ELF-1 (cell line): ENCODE measurements around the gene TSC22D1.

Source experiments
- DNase-seq: peaks from one replicate; pipeline ENCODE4 v3.0.0-alpha.2; 2016; ENCODE audit warnings: low read depth, low spot score

TSC22D1 gene

GRCh38 chr13:44406617-44407016 lies 169.5 kb downstream of the TSC22D1 start:
- no peak for DNase-seq

- DNase-seq = peak; percentile 76
Observed at GRCh38 chr13:44404261-44405132, 171.6 kb downstream of the TSC22D1 start.

- peak; percentile 94 for DNase-seq
Observed at GRCh38 chr13:44403461-44404056, 172.6 kb downstream of the TSC22D1 start.

GRCh38 chr13:44402899-44403445 lies 173.2 kb downstream of the TSC22D1 start:
- DNase-seq = peak; percentile 58

GRCh38 chr13:44401577-44401976 lies 174.6 kb downstream of the TSC22D1 start:
- DNase-seq = no peak

GRCh38 chr13:44400736-44401135 lies 175.4 kb downstream of the TSC22D1 start:
- DNase-seq = no peak

- no peak for DNase-seq
Observed at GRCh38 chr13:44399074-44399473, 177.1 kb downstream of the TSC22D1 start.

- DNase-seq = no peak
Observed at GRCh38 chr13:44398606-44399005, 177.5 kb downstream of the TSC22D1 start.

GRCh38 chr13:44397766-44398223 lies 178.3 kb downstream of the TSC22D1 start:
- peak; percentile 25 for DNase-seq

GRCh38 chr13:44396701-44397580 lies 179.2 kb downstream of the TSC22D1 start:
- DNase-seq = peak; percentile 91

- DNase-seq = no peak
Observed at GRCh38 chr13:44395976-44396694, 180.0 kb downstream of the TSC22D1 start.

GRCh38 chr13:44394658-44395057 lies 181.5 kb downstream of the TSC22D1 start:
- no peak for DNase-seq

GRCh38 chr13:44393391-44393790 lies 182.7 kb downstream of the TSC22D1 start:
- DNase-seq = no peak

GRCh38 chr13:44389876-44390275 lies 186.3 kb downstream of the TSC22D1 start:
- DNase-seq = no peak

GRCh38 chr13:44389060-44389666 lies 187.0 kb downstream of the TSC22D1 start:
- DNase-seq = no peak

- DNase-seq = peak; percentile 79
Observed at GRCh38 chr13:44388427-44389059, 187.6 kb downstream of the TSC22D1 start.

- DNase-seq = peak; percentile 58
Observed at GRCh38 chr13:44386913-44387556, 189.1 kb downstream of the TSC22D1 start.

- no peak for DNase-seq
Observed at GRCh38 chr13:44385847-44386246, 190.3 kb downstream of the TSC22D1 start.

- DNase-seq = no peak
Observed at GRCh38 chr13:44385401-44385800, 190.7 kb downstream of the TSC22D1 start.

GRCh38 chr13:44384778-44385177 lies 191.4 kb downstream of the TSC22D1 start:
- DNase-seq = no peak
